ENCODE data around the gene ZMYND15. TPM values are rescaled to one million over a fixed set of nuclear protein-coding genes. Genes with fewer than 3 reads are reported as not detected.

Gene ZMYND15
- total and polyA plus RNA-seq, 2 of the 13 experiments (the other 11 are each of a cell fraction or from before 2014, with no cell fraction given), result 0.24 to 2.7 TPM

- TF ChIP-seq ZMYM3 (CRISPR knock-in tag; IDR thresholded peaks at IDR 0.05) (no peak), ATF7-NPFF (CRISPR knock-in tag; IDR thresholded peaks at IDR 0.05; ENCODE audit: low read depth) (no peak; the same call in 1 of the 2 replicates), ZNF142 (CRISPR knock-in tag; IDR thresholded peaks at IDR 0.05) (no peak), SNAPC2 (CRISPR knock-in tag; IDR thresholded peaks at IDR 0.05) (no peak), ZNF776 (CRISPR knock-in tag; IDR thresholded peaks at IDR 0.05) (no peak; the same call in 1 of the 2 replicates), RNF219 (CRISPR knock-in tag; IDR thresholded peaks at IDR 0.05) (peak; percentile 87; the same call in 1 of the 2 replicates), ZBTB14 (CRISPR knock-in tag; IDR thresholded peaks at IDR 0.05) (no peak), ZFP36L1 (CRISPR knock-in tag; IDR thresholded peaks at IDR 0.05) (0 out of 2 replicates have a peak, but pooled peaks have one; percentile 59), FOXJ3 (CRISPR knock-in tag; IDR thresholded peaks at IDR 0.05; ENCODE audit: borderline replicate concordance) (no peak), ZNF883 (CRISPR knock-in tag; IDR thresholded peaks at IDR 0.05; ENCODE audit: not compliant biosample characterization) (no peak), CENPT (CRISPR knock-in tag; IDR thresholded peaks at IDR 0.05; ENCODE audit: low read depth) (no peak), MAX (IDR thresholded peaks at IDR 0.05) (peak; percentile 78)
- TF ChIP-seq, protein P1, sequence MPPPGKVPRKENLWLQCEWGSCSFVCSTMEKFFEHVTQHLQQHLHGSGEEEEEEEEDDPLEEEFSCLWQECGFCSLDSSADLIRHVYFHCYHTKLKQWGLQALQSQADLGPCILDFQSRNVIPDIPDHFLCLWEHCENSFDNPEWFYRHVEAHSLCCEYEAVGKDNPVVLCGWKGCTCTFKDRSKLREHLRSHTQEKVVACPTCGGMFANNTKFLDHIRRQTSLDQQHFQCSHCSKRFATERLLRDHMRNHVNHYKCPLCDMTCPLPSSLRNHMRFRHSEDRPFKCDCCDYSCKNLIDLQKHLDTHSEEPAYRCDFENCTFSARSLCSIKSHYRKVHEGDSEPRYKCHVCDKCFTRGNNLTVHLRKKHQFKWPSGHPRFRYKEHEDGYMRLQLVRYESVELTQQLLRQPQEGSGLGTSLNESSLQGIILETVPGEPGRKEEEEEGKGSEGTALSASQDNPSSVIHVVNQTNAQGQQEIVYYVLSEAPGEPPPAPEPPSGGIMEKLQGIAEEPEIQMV (CRISPR knock-in tag; IDR thresholded peaks at IDR 0.05; ENCODE audit: low read depth), result peak; percentile 70; the same call in 1 of the 2 replicates
Measured at GRCh38 chr17:4788807-4789700, 49.4 kb downstream of the ZMYND15 start, which contains the start of gene GLTPD2 (continued).
